ENCODE results near the gene KLF3.

The KLF3 gene

DNA sequence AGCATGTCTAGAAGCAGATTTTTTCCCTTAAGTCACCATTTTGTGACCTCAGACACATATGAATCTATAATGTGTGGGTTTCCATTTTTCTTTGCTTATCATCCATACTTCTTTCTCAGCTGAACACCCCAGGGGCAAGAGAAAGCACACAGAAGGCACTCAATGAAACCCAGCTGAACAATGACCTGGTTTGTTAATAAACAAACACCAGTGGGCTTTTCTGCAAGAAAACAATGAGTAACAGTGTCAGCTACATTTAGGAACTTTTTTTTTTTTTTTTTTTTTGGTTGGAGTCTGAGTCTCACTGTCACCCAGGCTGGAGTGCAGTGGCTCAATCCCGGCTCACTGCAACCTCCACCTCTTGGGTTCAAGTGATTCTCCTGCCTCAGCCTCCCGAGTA is 40.7 kb upstream of the KLF3 start:
- ChIA-PET POLR2A (interaction anchor here (0.6 kb wide), 1 partner anchor 104 kb away, joined by 3 read pairs; no protein-coding TSS in a partner anchor), CTCF (no interaction called here)
- H3K4me1 ChIP-seq (ENCODE audit: control insufficient read depth, insufficient read depth, low read length): no peaks in the 10 kb centered on the region; the same call in 1 of the 2 replicates
- no peak overlapping the region for H3K27ac ChIP-seq (ENCODE audit: extremely low read depth, low read depth, low read length)
- no peak overlapping the region for H3K4me3 ChIP-seq (ENCODE audit: low read depth, low read length)
- H3K36me3 ChIP-seq (ENCODE audit: control insufficient read depth in 2 of 2, insufficient read depth in 1 of 2, low read length in 2 of 2): no peaks in the 10 kb centered on the region
- no peaks in the 10 kb centered on the region for H3K9me3 ChIP-seq (ENCODE audit: control insufficient read depth, insufficient read depth, low read depth, low read length)
- TF ChIP-seq ZNF211 (tag by site-specific recombination; IDR thresholded peaks at IDR 0.05; ENCODE audit: low read depth): no peak
- TF ChIP-seq, protein P1, sequence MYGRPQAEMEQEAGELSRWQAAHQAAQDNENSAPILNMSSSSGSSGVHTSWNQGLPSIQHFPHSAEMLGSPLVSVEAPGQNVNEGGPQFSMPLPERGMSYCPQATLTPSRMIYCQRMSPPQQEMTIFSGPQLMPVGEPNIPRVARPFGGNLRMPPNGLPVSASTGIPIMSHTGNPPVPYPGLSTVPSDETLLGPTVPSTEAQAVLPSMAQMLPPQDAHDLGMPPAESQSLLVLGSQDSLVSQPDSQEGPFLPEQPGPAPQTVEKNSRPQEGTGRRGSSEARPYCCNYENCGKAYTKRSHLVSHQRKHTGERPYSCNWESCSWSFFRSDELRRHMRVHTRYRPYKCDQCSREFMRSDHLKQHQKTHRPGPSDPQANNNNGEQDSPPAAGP (tag by site-specific recombination; IDR thresholded peaks at IDR 0.05): no peak
- TF ChIP-seq GLI2 (tag by site-specific recombination; IDR thresholded peaks at IDR 0.05; ENCODE audit: borderline replicate concordance, low read depth): no peak
- no peak for TF ChIP-seq ZNF394 (tag by site-specific recombination; IDR thresholded peaks at IDR 0.05; ENCODE audit: borderline replicate concordance)
- TF ChIP-seq GLIS2 (tag by site-specific recombination; IDR thresholded peaks at IDR 0.05): no peak
- TF ChIP-seq, protein P2, sequence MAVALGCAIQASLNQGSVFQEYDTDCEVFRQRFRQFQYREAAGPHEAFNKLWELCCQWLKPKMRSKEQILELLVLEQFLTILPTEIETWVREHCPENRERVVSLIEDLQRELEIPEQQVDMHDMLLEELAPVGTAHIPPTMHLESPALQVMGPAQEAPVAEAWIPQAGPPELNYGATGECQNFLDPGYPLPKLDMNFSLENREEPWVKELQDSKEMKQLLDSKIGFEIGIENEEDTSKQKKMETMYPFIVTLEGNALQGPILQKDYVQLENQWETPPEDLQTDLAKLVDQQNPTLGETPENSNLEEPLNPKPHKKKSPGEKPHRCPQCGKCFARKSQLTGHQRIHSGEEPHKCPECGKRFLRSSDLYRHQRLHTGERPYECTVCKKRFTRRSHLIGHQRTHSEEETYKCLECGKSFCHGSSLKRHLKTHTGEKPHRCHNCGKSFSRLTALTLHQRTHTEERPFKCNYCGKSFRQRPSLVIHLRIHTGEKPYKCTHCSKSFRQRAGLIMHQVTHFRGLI (tag by site-specific recombination; IDR thresholded peaks at IDR 0.05): no peak
- no peak for TF ChIP-seq ZNF530 (tag by site-specific recombination; IDR thresholded peaks at IDR 0.05; ENCODE audit: low read depth)
- TF ChIP-seq, protein P3, sequence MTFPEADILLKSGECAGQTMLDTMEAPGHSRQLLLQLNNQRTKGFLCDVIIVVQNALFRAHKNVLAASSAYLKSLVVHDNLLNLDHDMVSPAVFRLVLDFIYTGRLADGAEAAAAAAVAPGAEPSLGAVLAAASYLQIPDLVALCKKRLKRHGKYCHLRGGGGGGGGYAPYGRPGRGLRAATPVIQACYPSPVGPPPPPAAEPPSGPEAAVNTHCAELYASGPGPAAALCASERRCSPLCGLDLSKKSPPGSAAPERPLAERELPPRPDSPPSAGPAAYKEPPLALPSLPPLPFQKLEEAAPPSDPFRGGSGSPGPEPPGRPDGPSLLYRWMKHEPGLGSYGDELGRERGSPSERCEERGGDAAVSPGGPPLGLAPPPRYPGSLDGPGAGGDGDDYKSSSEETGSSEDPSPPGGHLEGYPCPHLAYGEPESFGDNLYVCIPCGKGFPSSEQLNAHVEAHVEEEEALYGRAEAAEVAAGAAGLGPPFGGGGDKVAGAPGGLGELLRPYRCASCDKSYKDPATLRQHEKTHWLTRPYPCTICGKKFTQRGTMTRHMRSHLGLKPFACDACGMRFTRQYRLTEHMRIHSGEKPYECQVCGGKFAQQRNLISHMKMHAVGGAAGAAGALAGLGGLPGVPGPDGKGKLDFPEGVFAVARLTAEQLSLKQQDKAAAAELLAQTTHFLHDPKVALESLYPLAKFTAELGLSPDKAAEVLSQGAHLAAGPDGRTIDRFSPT (tag by site-specific recombination; IDR thresholded peaks at IDR 0.05): no peak
- no peak for TF ChIP-seq TCF7L2 (IDR thresholded peaks at IDR 0.05; ENCODE audit: borderline replicate concordance, low read depth, low read length)
- TF ChIP-seq ZNF776 (tag by site-specific recombination; IDR thresholded peaks at IDR 0.05; ENCODE audit: borderline replicate concordance): no peak
- no peak for TF ChIP-seq BCL11B (tag by site-specific recombination; IDR thresholded peaks at IDR 0.05; ENCODE audit: low read depth)
- no peak for TF ChIP-seq ZNF133 (tag by site-specific recombination; IDR thresholded peaks at IDR 0.05)
- no peak for TF ChIP-seq ZNF843 (tag by site-specific recombination; IDR thresholded peaks at IDR 0.05)
- TF ChIP-seq ZNF610 (tag by site-specific recombination; IDR thresholded peaks at IDR 0.05; ENCODE audit: borderline replicate concordance): no peak
- TF ChIP-seq, protein P4, sequence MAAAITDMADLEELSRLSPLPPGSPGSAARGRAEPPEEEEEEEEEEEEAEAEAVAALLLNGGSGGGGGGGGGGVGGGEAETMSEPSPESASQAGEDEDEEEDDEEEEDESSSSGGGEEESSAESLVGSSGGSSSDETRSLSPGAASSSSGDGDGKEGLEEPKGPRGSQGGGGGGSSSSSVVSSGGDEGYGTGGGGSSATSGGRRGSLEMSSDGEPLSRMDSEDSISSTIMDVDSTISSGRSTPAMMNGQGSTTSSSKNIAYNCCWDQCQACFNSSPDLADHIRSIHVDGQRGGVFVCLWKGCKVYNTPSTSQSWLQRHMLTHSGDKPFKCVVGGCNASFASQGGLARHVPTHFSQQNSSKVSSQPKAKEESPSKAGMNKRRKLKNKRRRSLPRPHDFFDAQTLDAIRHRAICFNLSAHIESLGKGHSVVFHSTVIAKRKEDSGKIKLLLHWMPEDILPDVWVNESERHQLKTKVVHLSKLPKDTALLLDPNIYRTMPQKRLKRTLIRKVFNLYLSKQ (tag by site-specific recombination; IDR thresholded peaks at IDR 0.05; ENCODE audit: borderline replicate concordance): no peak
- TF ChIP-seq ZNF175 (tag by site-specific recombination; IDR thresholded peaks at IDR 0.05): no peak
- TF ChIP-seq, protein P5, sequence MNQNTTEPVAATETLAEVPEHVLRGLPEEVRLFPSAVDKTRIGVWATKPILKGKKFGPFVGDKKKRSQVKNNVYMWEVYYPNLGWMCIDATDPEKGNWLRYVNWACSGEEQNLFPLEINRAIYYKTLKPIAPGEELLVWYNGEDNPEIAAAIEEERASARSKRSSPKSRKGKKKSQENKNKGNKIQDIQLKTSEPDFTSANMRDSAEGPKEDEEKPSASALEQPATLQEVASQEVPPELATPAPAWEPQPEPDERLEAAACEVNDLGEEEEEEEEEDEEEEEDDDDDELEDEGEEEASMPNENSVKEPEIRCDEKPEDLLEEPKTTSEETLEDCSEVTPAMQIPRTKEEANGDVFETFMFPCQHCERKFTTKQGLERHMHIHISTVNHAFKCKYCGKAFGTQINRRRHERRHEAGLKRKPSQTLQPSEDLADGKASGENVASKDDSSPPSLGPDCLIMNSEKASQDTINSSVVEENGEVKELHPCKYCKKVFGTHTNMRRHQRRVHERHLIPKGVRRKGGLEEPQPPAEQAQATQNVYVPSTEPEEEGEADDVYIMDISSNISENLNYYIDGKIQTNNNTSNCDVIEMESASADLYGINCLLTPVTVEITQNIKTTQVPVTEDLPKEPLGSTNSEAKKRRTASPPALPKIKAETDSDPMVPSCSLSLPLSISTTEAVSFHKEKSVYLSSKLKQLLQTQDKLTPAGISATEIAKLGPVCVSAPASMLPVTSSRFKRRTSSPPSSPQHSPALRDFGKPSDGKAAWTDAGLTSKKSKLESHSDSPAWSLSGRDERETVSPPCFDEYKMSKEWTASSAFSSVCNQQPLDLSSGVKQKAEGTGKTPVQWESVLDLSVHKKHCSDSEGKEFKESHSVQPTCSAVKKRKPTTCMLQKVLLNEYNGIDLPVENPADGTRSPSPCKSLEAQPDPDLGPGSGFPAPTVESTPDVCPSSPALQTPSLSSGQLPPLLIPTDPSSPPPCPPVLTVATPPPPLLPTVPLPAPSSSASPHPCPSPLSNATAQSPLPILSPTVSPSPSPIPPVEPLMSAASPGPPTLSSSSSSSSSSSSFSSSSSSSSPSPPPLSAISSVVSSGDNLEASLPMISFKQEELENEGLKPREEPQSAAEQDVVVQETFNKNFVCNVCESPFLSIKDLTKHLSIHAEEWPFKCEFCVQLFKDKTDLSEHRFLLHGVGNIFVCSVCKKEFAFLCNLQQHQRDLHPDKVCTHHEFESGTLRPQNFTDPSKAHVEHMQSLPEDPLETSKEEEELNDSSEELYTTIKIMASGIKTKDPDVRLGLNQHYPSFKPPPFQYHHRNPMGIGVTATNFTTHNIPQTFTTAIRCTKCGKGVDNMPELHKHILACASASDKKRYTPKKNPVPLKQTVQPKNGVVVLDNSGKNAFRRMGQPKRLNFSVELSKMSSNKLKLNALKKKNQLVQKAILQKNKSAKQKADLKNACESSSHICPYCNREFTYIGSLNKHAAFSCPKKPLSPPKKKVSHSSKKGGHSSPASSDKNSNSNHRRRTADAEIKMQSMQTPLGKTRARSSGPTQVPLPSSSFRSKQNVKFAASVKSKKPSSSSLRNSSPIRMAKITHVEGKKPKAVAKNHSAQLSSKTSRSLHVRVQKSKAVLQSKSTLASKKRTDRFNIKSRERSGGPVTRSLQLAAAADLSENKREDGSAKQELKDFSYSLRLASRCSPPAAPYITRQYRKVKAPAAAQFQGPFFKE (tag by site-specific recombination; IDR thresholded peaks at IDR 0.05; ENCODE audit: borderline replicate concordance): no peak
